Measurements from ENCODE around the gene ACOX2.
A peak's percentile ranks its signal among the peaks of the same experiment; 100 is the strongest.

Gene ACOX2

GRCh38 chr3:58536501-58537411, at the start of gene ACOX2:
Gene ACOX2 (minus strand): TSS chr3:58537190. CDS start chr3:58535106, 2,084 bp downstream.
- peak; percentile 47 for DNase-seq (ENCODE audit: low spot score)

- no peak for DNase-seq (ENCODE audit: low spot score)
These were observed 49.0 kb upstream of the ACOX2 start for GRCh38 chr3:58585994-58586393.

- peak; percentile 80 for DNase-seq (ENCODE audit: low spot score)
These were observed 48.2 kb upstream of the ACOX2 start for GRCh38 chr3:58585005-58585786.

GRCh38 chr3:58584690-58585004, 47.7 kb upstream of the ACOX2 start:
- no peak for DNase-seq (ENCODE audit: low spot score)

GRCh38 chr3:58581328-58582091, 44.5 kb upstream of the ACOX2 start:
- peak; percentile 49 for DNase-seq (ENCODE audit: low spot score)

GRCh38 chr3:58580826-58581327, 43.9 kb upstream of the ACOX2 start:
- DNase-seq (ENCODE audit: low spot score): no peak

GRCh38 chr3:58578873-58579272, 41.9 kb upstream of the ACOX2 start:
- no peak for DNase-seq (ENCODE audit: low spot score)

- DNase-seq (ENCODE audit: low spot score): peak; percentile 87
These were observed 40.4 kb upstream of the ACOX2 start, which contains the start of gene FAM107A for GRCh38 chr3:58577269-58577821. Gene FAM107A (minus strand): TSS chr3:58577391. CDS start chr3:58569860, 7,531 bp downstream.

GRCh38 chr3:58576716-58577115, 39.7 kb upstream of the ACOX2 start:
- DNase-seq (ENCODE audit: low spot score): no peak

GRCh38 chr3:58575971-58576652, 39.1 kb upstream of the ACOX2 start:
- no peak for DNase-seq (ENCODE audit: low spot score)

- DNase-seq (ENCODE audit: low spot score): no peak
These were observed 37.7 kb upstream of the ACOX2 start for GRCh38 chr3:58574682-58575081.

- DNase-seq (ENCODE audit: low spot score): no peak
These were observed 37.1 kb upstream of the ACOX2 start for GRCh38 chr3:58574106-58574505.

- no peak for DNase-seq (ENCODE audit: low spot score)
These were observed 36.6 kb upstream of the ACOX2 start for GRCh38 chr3:58573640-58574039.

- DNase-seq (ENCODE audit: low spot score): no peak
These were observed 35.7 kb upstream of the ACOX2 start for GRCh38 chr3:58572634-58573230.

GRCh38 chr3:58572013-58572633, 35.1 kb upstream of the ACOX2 start:
- DNase-seq (ENCODE audit: low spot score): no peak

- DNase-seq (ENCODE audit: low spot score): no peak
These were observed 33.9 kb upstream of the ACOX2 start for GRCh38 chr3:58570851-58571250.

- no peak for DNase-seq (ENCODE audit: low spot score)
These were observed 32.5 kb upstream of the ACOX2 start for GRCh38 chr3:58569287-58570001.

GRCh38 chr3:58568572-58569286, 31.7 kb upstream of the ACOX2 start:
- DNase-seq (ENCODE audit: low spot score): peak; percentile 81

GRCh38 chr3:58567251-58567515, 30.2 kb upstream of the ACOX2 start:
- no peak for DNase-seq (ENCODE audit: low spot score)

Data from Ammon's horn (tissue), 1 donor.